ENCODE results near the gene SEC11A. TPM values are rescaled to one million over a fixed set of nuclear protein-coding genes. Genes with fewer than 3 reads are reported as not detected.
A peak's percentile ranks its signal among the peaks of the same experiment; 100 is the strongest.
"Not testable (repeated sequence)": the region's sequence is repeated elsewhere in the genome, so short reads cannot be mapped to it uniquely, and the experiment has no call there.

Gene SEC11A
- total RNA-seq, 1 donor from 2014 or later, result 189 TPM

- Mint-ChIP-seq H3K9me3 (ENCODE audit: low read depth) (no peaks in the 10 kb centered on the region), H3K4me3 (ENCODE audit: low read depth) (peak overlapping the region; percentile 20), H3K36me3 (ENCODE audit: insufficient read depth) (peaks cover 3% of the 10 kb centered on the region), H3K27ac (peak overlapping the region; percentile 73), H3K4me1 (ENCODE audit: low read depth) (peaks cover 47% of the 10 kb centered on the region), H3K27me3 (no peaks in the 10 kb centered on the region)
- DNase-seq (ENCODE audit: low spot score, unreplicated experiment), result no peak
- TF ChIP-seq CTCF (IDR thresholded peaks at IDR 0.05; ENCODE audit: unreplicated experiment), result no peak
Measured at GRCh38 chr15:84752700-84753099, 36.8 kb upstream of the SEC11A start.

- H3K4me3 Mint-ChIP-seq (ENCODE audit: low read depth), result no peak overlapping the region
- H3K4me1 Mint-ChIP-seq (ENCODE audit: low read depth), result peaks cover 52% of the 10 kb centered on the region
- peaks cover 3% of the 10 kb centered on the region for H3K36me3 Mint-ChIP-seq (ENCODE audit: insufficient read depth)
- H3K27me3 Mint-ChIP-seq, result no peaks in the 10 kb centered on the region
- no peaks in the 10 kb centered on the region for H3K9me3 Mint-ChIP-seq (ENCODE audit: low read depth)
- no peak for DNase-seq (ENCODE audit: low spot score, unreplicated experiment)
- H3K27ac Mint-ChIP-seq, result peak overlapping the region; percentile 73
- TF ChIP-seq CTCF (IDR thresholded peaks at IDR 0.05; ENCODE audit: unreplicated experiment), result no peak
Measured at GRCh38 chr15:84752195-84752594, 36.3 kb upstream of the SEC11A start.

DNA sequence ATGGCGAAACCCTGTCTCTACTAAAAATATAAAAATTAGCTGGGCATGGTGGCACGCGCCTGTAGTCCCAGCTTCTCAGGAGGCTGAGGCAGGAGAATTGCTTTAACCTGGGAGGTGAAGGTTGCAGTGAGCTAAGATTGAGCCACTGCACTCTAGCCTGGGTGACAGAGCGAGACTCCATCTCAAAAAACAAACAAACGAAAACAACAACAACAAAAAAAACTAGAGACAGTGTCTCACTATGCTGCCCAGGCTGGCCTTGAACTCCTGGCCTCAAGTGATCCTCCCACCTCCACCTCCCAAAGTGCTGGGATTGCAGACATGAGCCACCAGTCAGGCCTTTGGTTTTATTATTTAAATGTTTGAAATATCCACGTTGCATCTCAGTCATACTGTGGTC, 35.8 kb upstream of the SEC11A start:
- H3K36me3 Mint-ChIP-seq (ENCODE audit: insufficient read depth); H3K27ac Mint-ChIP-seq; H3K4me3 Mint-ChIP-seq (ENCODE audit: low read depth); H3K27me3 Mint-ChIP-seq; H3K9me3 Mint-ChIP-seq (ENCODE audit: low read depth); DNase-seq (ENCODE audit: low spot score, unreplicated experiment): not testable (repeated sequence)
- peaks cover 52% of the 10 kb centered on the region for H3K4me1 Mint-ChIP-seq (ENCODE audit: low read depth)

DNA sequence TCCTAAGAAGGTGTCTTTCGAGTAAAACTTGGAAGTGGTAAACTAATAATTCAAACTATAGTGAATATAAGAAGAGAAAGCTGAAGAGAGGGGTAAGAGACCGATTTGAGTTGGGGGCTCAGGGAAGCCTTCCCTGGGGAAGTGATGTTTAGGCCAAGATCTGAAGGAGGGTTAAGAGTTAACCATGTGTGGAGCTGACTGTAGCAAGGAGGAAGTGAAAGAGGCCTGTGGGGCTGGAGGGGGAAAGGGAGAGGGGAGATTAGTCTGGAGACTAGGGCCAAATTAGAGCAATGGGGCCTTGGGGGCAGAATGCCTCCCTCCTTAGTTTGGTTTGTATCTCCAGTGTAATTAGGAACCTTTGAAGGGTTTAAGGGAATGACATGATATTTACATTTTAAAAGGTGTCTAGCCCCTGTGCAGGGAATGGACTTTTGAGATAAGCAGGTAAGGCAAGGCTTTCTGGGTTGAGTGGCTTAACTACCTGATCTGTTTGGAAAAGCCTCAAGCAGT, 34.7 kb upstream of the SEC11A start:
- H3K27me3 Mint-ChIP-seq, result no peaks in the 10 kb centered on the region
- H3K36me3 Mint-ChIP-seq (ENCODE audit: insufficient read depth), result no peaks in the 10 kb centered on the region
- peak overlapping the region; percentile 90 for H3K27ac Mint-ChIP-seq
- H3K4me3 Mint-ChIP-seq (ENCODE audit: low read depth), result peak overlapping the region; percentile 95
- no peak for DNase-seq (ENCODE audit: low spot score, unreplicated experiment)
- no peak for TF ChIP-seq CTCF (IDR thresholded peaks at IDR 0.05; ENCODE audit: unreplicated experiment)
- H3K4me1 Mint-ChIP-seq (ENCODE audit: low read depth), result peaks cover 54% of the 10 kb centered on the region
- H3K9me3 Mint-ChIP-seq (ENCODE audit: low read depth), result no peaks in the 10 kb centered on the region

DNA sequence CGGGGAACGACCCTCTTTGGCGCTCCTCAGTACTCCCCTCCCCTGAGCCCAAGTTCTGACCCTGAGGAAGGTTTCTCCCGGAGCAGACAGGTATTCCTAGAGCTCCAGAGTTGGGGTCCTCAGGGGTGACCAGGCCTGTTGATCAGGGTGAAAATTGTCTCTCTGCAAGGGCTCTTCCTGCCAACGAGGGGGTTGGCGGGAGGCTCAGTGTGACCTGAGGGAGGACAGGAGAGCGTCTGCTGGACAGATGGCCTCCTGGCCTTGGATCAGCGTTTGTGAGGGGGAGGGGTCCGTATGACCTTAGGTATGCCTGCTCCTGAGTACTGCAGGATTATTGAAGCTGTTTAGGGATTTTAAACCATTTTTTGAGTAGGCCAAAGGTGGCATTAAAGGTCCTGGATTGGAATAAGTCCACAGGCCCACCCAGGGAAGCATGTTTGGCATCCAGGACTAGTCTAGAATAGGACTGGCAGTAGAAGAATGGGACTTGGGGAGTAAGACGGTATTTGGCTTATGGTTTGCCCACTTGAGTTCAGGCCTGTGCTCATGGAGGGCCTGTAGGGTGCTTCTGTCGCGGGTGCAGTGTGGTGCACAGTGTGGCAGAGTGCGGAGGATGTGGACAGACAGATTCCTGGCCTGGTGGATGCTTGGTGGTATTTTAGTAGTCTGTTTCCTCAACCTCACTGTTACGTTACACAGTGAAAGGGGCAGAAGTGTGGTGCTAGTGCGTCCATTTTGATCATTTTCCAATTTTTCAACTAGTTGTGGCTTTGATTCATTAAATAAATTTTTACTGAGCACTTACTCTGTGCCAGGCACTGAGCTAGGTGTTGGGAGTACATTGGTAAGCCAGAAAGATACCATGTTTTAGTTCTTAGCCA, 33.4 kb upstream of the SEC11A start:
- no peak for DNase-seq (ENCODE audit: low spot score, unreplicated experiment)
- Mint-ChIP-seq H3K4me3 (ENCODE audit: low read depth) (peak overlapping the region; percentile 95), H3K27me3 (no peaks in the 10 kb centered on the region), H3K9me3 (ENCODE audit: low read depth) (no peaks in the 10 kb centered on the region), H3K36me3 (ENCODE audit: insufficient read depth) (no peaks in the 10 kb centered on the region), H3K4me1 (ENCODE audit: low read depth) (peaks cover 52% of the 10 kb centered on the region), H3K27ac (peak overlapping the region; percentile 96)
- peak; percentile 10 for TF ChIP-seq CTCF (IDR thresholded peaks at IDR 0.05; ENCODE audit: unreplicated experiment)

All from progenitor cell of endocrine pancreas (in vitro differentiated cells).